HepG2 (cell line): ENCODE results near the gene MUC4. TPM values are rescaled to one million over a fixed set of nuclear protein-coding genes. Genes with fewer than 3 reads are reported as not detected.
"Not testable (repeated sequence)": the region's sequence is repeated elsewhere in the genome, so short reads cannot be mapped to it uniquely, and the experiment has no call there.

ENCODE experiments used
- ATAC-seq: fragments of 200-7000 bp; cut with Tn5 transposase; 3 replicates; pipeline ENCODE4 v1.9.1; 2020; ENCODE audit warnings: mild to moderate bottlenecking, moderate library complexity
- BruUV-seq: library from RNA; stranded (reverse); fragments of 400-500 nt; replicated peaks from 2 replicates; lab custom pipeline; 2021; lab: Mats Ljungman, UMichigan
- CTCF ChIA-PET: fragments of 300-600 bp; formaldehyde crosslinking; extraction: SDS; loops from one replicate; lab custom pipeline; 2021; ENCODE audit warnings: low total read pairs, inconsistent platforms, low intra/inter-chr PET ratio; lab: Yijun Ruan, JAX
- POLR2A ChIA-PET: fragments of 350-600 bp; sonication (Branson Sonifier 250); formaldehyde crosslinking; loops from one replicate; lab custom pipeline; 2020; ENCODE audit warnings: antibody characterized with exemption, inconsistent platforms; lab: Yijun Ruan, JAX
- DNase-seq: peaks from one replicate; pipeline ENCODE4 v3.0.0-alpha.2; 2015; ENCODE audit warnings: low spot score
- FAIRE-seq: peaks from 3 replicates; lab custom pipeline; 2011; peaks lifted over from hg19 to GRCh38; lab: Jason Lieb, UNC
- H2AFZ ChIP-seq: one replicate; pipeline ENCODE4 v1.6.1; 2011; ENCODE audit warnings: low read length, inconsistent platforms
- H3K27ac ChIP-seq: fragments of 300-600 bp; 3 replicates; pipeline ENCODE4 v1.8.0; 2011; ENCODE audit warnings: mixed run types, mild to moderate bottlenecking, mixed read lengths, low read length, inconsistent platforms; ENCODE audit not compliant: insufficient read depth; ENCODE audit errors: extremely low read length
- H3K27me3 ChIP-seq, 2 experiments: fragments of 200-600 bp in 1 of 2; 2 replicates in 1 of 2; 3 replicates in 1 of 2; pipeline versions ENCODE4 v1.6.0 to v1.8.0; 2011; ENCODE audit warnings: low read length in 2 of 2, mild to moderate bottlenecking in 2 of 2, moderate library complexity in 2 of 2, inconsistent platforms in 1 of 2; ENCODE audit not compliant: insufficient read depth in 2 of 2, control insufficient read depth in 1 of 2
- H3K36me3 ChIP-seq, 2 experiments: fragments of 200-600 bp in 1 of 2; replicated peaks in 1 of 2; 2 replicates in 1 of 2; 3 replicates in 1 of 2; pipeline versions ENCODE4 v1.5.1 to v1.8.0; 2011; ENCODE audit warnings: low read length in 2 of 2, inconsistent platforms in 1 of 2; ENCODE audit not compliant: insufficient read depth in 2 of 2, control insufficient read depth in 1 of 2
- H3K4me1 ChIP-seq: 2 replicates; pipeline ENCODE4 v1.5.1; 2012; ENCODE audit warnings: low read length, inconsistent platforms; ENCODE audit not compliant: insufficient read depth
- H3K4me2 ChIP-seq: 2 replicates; pipeline ENCODE4 v1.6.0; 2011; ENCODE audit warnings: low read depth, low read length, inconsistent platforms
- H3K4me3 ChIP-seq, 3 experiments: fragments of 200-600 bp in 1 of 3; sonication (generic), shearing (Covaris generic) in 1 of 3; replicated peaks in 1 of 3; 2 replicates each; pipeline ENCODE4 v1.5.1; 2011 to 2016; ENCODE audit warnings: low read length in 3 of 3, inconsistent platforms in 2 of 3, low read depth in 2 of 3, mild to moderate bottlenecking in 2 of 3, control low read depth in 1 of 3, mixed read lengths in 1 of 3; ENCODE audit not compliant: insufficient read depth in 1 of 3
- H3K79me2 ChIP-seq: one replicate; pipeline ENCODE4 v1.6.1; 2011; ENCODE audit warnings: low read length, inconsistent platforms; ENCODE audit not compliant: insufficient read depth
- H3K9ac ChIP-seq: 2 replicates; pipeline ENCODE4 v1.6.0; 2011; ENCODE audit warnings: mild to moderate bottlenecking, low read depth, low read length, inconsistent platforms; ENCODE audit not compliant: insufficient read depth
- H3K9me3 ChIP-seq: 2 replicates; pipeline ENCODE4 v1.5.1; 2012; ENCODE audit warnings: mild to moderate bottlenecking, low read length
- H4K20me1 ChIP-seq: 2 replicates; pipeline ENCODE4 v1.6.0; 2011; ENCODE audit warnings: inconsistent platforms, mild to moderate bottlenecking, low read length, moderate library complexity; ENCODE audit not compliant: insufficient read depth
- ATAD3A ChIP-seq: sonication (generic); formaldehyde crosslinking; IDR thresholded peaks from 2 replicates; pipeline ENCODE4 v1.4.0; 2020; ENCODE audit warnings: missing genetic modification reagents
- EED ChIP-seq: sonication (generic); formaldehyde crosslinking; IDR thresholded peaks from 2 replicates; pipeline ENCODE4 v1.5.0; 2020; ENCODE audit warnings: mild to moderate bottlenecking, missing genetic modification reagents
- HDAC2 ChIP-seq: sonication (generic); formaldehyde crosslinking; IDR thresholded peaks from 2 replicates; pipeline ENCODE4 v1.4.0; 2020; ENCODE audit warnings: missing genetic modification reagents
- KDM5B ChIP-seq: sonication (generic); formaldehyde crosslinking; IDR thresholded peaks from 2 replicates; pipeline ENCODE4 v1.4.0; 2020; ENCODE audit warnings: missing genetic modification reagents, mild to moderate bottlenecking, borderline replicate concordance
- MTA3 ChIP-seq: sonication (generic); formaldehyde crosslinking; IDR thresholded peaks from 2 replicates; pipeline ENCODE4 v1.4.0; 2020; ENCODE audit warnings: missing genetic modification reagents
- NFE2 ChIP-seq: sonication (generic); formaldehyde crosslinking; IDR thresholded peaks from 2 replicates; pipeline ENCODE4 v1.4.0; 2020; ENCODE audit warnings: missing genetic modification reagents
- POGZ ChIP-seq: sonication (generic); formaldehyde crosslinking; IDR thresholded peaks from 2 replicates; pipeline ENCODE4 v1.4.0; 2020; ENCODE audit warnings: mild to moderate bottlenecking, missing genetic modification reagents
- SSRP1 ChIP-seq: IDR thresholded peaks from 2 replicates; pipeline ENCODE4 v1.6.1; 2016; ENCODE audit warnings: control low read depth
- TERF1 ChIP-seq: sonication (generic); formaldehyde crosslinking; IDR thresholded peaks from 2 replicates; pipeline ENCODE4 v1.8.0; 2022; ENCODE audit warnings: mild to moderate bottlenecking, missing genetic modification reagents, moderate library complexity
- U2AF1 ChIP-seq: fragments of 200-400 bp; formaldehyde crosslinking; optimal IDR thresholded peaks from 2 replicates; pipeline ENCODE3; 2017; ENCODE audit warnings: mild to moderate bottlenecking, low read depth, low read length
- ZNF274 ChIP-seq: sonication (generic); formaldehyde crosslinking; IDR thresholded peaks from 2 replicates; pipeline ENCODE4 v1.5.1; 2020; ENCODE audit warnings: mild to moderate bottlenecking, missing genetic modification reagents
- ZNF432 ChIP-seq: sonication (generic); formaldehyde crosslinking; IDR thresholded peaks from 2 replicates; pipeline ENCODE4 v1.5.0; 2020; ENCODE audit warnings: missing genetic modification reagents, mild to moderate bottlenecking, borderline replicate concordance
- ZNF543 ChIP-seq: sonication (generic); formaldehyde crosslinking; IDR thresholded peaks from 2 replicates; pipeline ENCODE4 v1.4.0; 2020; ENCODE audit warnings: mild to moderate bottlenecking, missing genetic modification reagents
- ZNF564 ChIP-seq: sonication (generic); formaldehyde crosslinking; IDR thresholded peaks from 2 replicates; pipeline ENCODE4 v1.8.1; 2023; ENCODE audit warnings: mild to moderate bottlenecking, missing genetic modification reagents
- ZNF790 ChIP-seq: sonication (generic); formaldehyde crosslinking; IDR thresholded peaks from 2 replicates; pipeline ENCODE4 v1.8.0; 2022; ENCODE audit warnings: missing genetic modification reagents, mild to moderate bottlenecking, borderline replicate concordance
- WGBS: methylation state at CpG from one replicate; pipeline ENCODE4 v1.1.6; 2017; ENCODE audit warnings: low lambda C conversion rate; 5-methylcytosine and 5-hydroxymethylcytosine counted together
- in situ Hi-C: cut with HindIII; loops from 2 replicates; pipeline ENCODE4 v1.10.0; 2017; ENCODE audit warnings: low pct_unique_long_range_greater_than_20kb; ENCODE audit not compliant: extremely low pct_ligation_motif_present
- intact Hi-C: fragments of 100-400 bp; cut with micrococcal nuclease; formaldehyde crosslinking; loops from one replicate; pipeline ENCODE4 v1.10.0; 2022; ENCODE audit not compliant: unreplicated experiment
- polyA plus RNA-seq, 8 experiments: library from polyadenylated mRNA; depleted of rRNA in 3 of 8; stranded (reverse) in 7 of 8; unstranded in 1 of 8; fragments of >200 nt; fragmentation: Illumina TruSeq in 4 of 8; extraction: Trizol in 4 of 8; gene quantifications; 2 replicates each; pipeline versions ENCODE4 v1.2.1 to v1.2.3, GENCODE V29; 2011 to 2016; ENCODE audit warnings: low read depth in 4 of 8, missing spikeins in 1 of 8, mixed read lengths in 1 of 8; ENCODE audit not compliant: insufficient read depth in 1 of 8
- total RNA-seq, 5 experiments: library from RNA; depleted of rRNA; stranded (reverse); fragments of >200 nt; fragmentation: Illumina TruSeq; extraction: Trizol; gene quantifications; 2 replicates each; pipeline ENCODE4 v1.2.3, GENCODE V29; 2016; ENCODE audit warnings: low read depth in 1 of 5

The MUC4 gene
- total and polyA plus RNA-seq, 2 of the 13 experiments (the other 11 are each of a cell fraction or from before 2014, with no cell fraction given) = not detected

- DNase-seq (no peak), FAIRE-seq (no peak), ATAC-seq (no peak)
- no peak overlapping the region for H3K4me2 ChIP-seq
- H3K4me1 ChIP-seq = no peaks in the 10 kb centered on the region
- no peaks in the 10 kb centered on the region for H3K79me2 ChIP-seq
- no peak overlapping the region for H2AFZ ChIP-seq
- 18% methylated on average over 9 of the region's 14 CpGs for WGBS
- in situ Hi-C loops (no loop called here), intact Hi-C loops (no loop called here)
- CTCF ChIA-PET = no interaction called here
- no peaks in the 10 kb centered on the region for H4K20me1 ChIP-seq
- no peak overlapping the region for H3K4me3 ChIP-seq
- no peaks in the 10 kb centered on the region for H3K9me3 ChIP-seq
- H3K36me3 ChIP-seq = no peaks in the 10 kb centered on the region
- H3K9ac ChIP-seq = no peak overlapping the region
- no TSS peak for BruUV-seq
- POLR2A ChIA-PET = no interaction called here
- H3K27ac ChIP-seq = no peak overlapping the region
- H3K27me3 ChIP-seq = peaks cover 4 to 17% of the 10 kb centered on the region in 2 experiments; a peak in 4 of 5 replicates
- TF ChIP-seq EED (CRISPR knock-in tag) (no peak), HDAC2 (CRISPR knock-in tag) (no peak), NFE2 (CRISPR knock-in tag) (no peak), TERF1 (no peak), U2AF1 (no peak), POGZ (CRISPR knock-in tag) (no peak), ZNF432 (CRISPR knock-in tag) (no peak), ATAD3A (no peak), MTA3 (no peak), ZNF564 (no peak), SSRP1 (CRISPR knock-in tag) (no peak), KDM5B (CRISPR knock-in tag) (no peak), ZNF543 (CRISPR knock-in tag) (no peak), ZNF274 (no peak), ZNF790 (CRISPR knock-in tag) (no peak)
Observed at GRCh38 chr3:195771646-195772300, 40.0 kb downstream of the MUC4 start.

- DNase-seq, CTCF ChIA-PET: not testable (repeated sequence)
Observed at GRCh38 chr3:195770841-195771645, 40.7 kb downstream of the MUC4 start.

More at GRCh38 chr3:195770841-195771645, 40.7 kb downstream of the MUC4 start:
- intact Hi-C loops, in situ Hi-C loops, H3K9ac ChIP-seq, H3K4me1 ChIP-seq, H4K20me1 ChIP-seq, H3K36me3 ChIP-seq, BruUV-seq, FAIRE-seq, H3K79me2 ChIP-seq, POLR2A ChIA-PET, H3K9me3 ChIP-seq, H2AFZ ChIP-seq, H3K4me2 ChIP-seq, ATAC-seq, H3K4me3 ChIP-seq, H3K27ac ChIP-seq: not testable (repeated sequence)
- H3K27me3 ChIP-seq = peaks cover 4 to 17% of the 10 kb centered on the region in 2 experiments; a peak in 4 of 5 replicates
- WGBS = 57% methylated on average over 5 of the region's 28 CpGs
